ENCODE measurements around the gene GDF7. TPM values are rescaled to one million over a fixed set of nuclear protein-coding genes. Genes with fewer than 3 reads are reported as not detected.

The GDF7 gene
- total RNA-seq, 1 donor from 2014 or later, result 0.46 TPM

- intact Hi-C loops (cut with DNase I), result no loop called here
- peak; percentile 75 for DNase-seq (ENCODE audit: missing footprints)
- no peak for ATAC-seq
Observed at GRCh38 chr2:20640411-20641122, 26.4 kb upstream of the GDF7 start.

GRCh38 chr2:20641123-20641985 lies 25.6 kb upstream of the GDF7 start:
- ATAC-seq, result no peak
- intact Hi-C loops (cut with DNase I), result no loop called here
- peak; percentile 65 for DNase-seq (ENCODE audit: missing footprints)

- peak; percentile 92 for DNase-seq (ENCODE audit: missing footprints)
- peak; percentile 92 for ATAC-seq
- intact Hi-C loops (cut with DNase I), result loop anchor here (1.0 kb wide), 1 partner anchor 199 kb away; no protein-coding TSS in a partner anchor
Observed at GRCh38 chr2:20642055-20642971, 24.6 kb upstream of the GDF7 start.

- intact Hi-C loops (cut with DNase I), result no loop called here
- ATAC-seq, result no peak
- DNase-seq (ENCODE audit: missing footprints), result peak; percentile 4
Observed at GRCh38 chr2:20643060-20643459, 23.9 kb upstream of the GDF7 start.

- intact Hi-C loops (cut with DNase I), result no loop called here
- DNase-seq (ENCODE audit: missing footprints) (no peak), ATAC-seq (no peak)
Observed at GRCh38 chr2:20643826-20644225, 23.1 kb upstream of the GDF7 start.

DNA sequence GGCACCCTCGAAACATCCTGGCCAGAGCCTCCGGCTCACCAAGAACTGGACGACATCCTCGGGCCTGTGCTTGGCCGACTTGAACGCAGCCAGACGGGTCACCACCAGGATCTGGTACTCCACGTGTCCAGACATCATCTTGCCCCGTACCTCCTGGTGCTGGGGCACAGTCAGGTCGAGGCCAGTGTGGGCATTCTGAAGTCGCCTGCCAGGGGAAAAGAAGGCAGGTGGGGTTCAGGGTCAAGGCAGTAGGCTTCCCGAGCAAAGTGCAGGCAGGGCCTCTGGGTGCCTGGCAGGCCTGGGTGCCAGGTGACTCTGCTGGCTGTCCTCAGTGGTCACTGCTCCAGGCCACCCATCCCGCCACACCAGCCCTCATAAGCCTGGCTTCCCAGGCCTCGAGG lies 21.6 kb upstream of the GDF7 start:
- DNase-seq (ENCODE audit: missing footprints) (peak; percentile 33), ATAC-seq (no peak)
- intact Hi-C loops (cut with DNase I), result no loop called here

DNA sequence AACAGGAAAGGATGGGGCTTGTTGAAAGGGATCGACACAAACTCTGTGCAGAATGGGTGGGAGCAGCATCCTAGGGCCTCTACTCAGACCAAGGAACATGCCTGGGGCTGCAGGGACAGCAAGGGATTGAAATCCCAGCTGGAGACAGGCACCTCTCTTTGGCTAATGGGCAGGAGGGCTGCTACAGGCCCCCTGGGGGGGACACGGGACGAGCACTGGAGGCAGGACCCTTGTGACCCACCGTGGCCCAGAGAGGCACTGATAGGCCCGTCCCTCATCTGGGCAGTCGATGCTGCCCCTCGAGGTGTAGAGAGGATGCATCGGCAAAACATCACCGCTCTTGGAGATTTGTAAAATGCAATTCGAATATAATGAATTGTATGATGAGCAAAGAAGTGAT lies 21.2 kb upstream of the GDF7 start:
- ATAC-seq (no peak), DNase-seq (ENCODE audit: missing footprints) (peak; percentile 61)
- intact Hi-C loops (cut with DNase I), result no loop called here

DNA sequence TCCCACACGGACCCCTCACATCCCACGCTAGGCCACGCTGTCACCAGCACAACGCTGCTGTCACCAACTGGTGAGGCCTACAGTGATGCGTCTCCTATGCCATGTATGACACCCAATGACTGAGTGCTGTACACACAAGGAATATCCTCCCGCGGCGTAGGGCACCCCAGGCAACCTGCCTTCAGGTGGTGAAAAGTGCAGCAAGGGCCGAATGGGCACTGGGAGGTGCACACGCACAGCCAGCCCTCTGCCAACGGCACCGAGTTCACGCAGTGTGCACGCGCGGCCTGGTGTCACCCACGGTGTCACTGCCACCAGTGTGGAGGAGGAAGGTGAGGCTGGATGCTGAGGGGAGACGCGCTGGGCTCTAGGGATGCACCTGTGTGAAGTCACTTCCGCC lies 20.5 kb upstream of the GDF7 start:
- peak; percentile 68 for DNase-seq (ENCODE audit: missing footprints)
- ATAC-seq, result no peak
- intact Hi-C loops (cut with DNase I), result no loop called here

DNA sequence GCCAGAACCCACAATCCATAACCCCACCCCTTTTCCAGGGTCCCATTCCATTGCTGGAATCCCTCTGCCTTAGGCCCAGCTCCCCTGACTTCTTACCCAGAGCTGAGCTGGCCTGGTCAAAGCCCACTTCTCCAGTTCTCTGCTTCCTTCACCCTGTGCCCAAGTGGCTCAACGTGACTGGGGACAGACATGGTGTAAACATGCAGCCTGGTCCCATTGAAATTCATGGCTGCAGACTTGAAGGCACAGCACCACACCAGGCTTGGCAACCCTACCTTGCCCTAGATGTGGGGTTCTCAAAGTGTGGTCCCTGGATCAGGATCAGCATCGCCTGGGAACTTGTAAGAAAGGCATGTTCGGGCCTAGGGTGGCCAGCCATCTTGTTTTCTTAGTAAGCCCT lies 19.7 kb upstream of the GDF7 start:
- ATAC-seq, result no peak
- intact Hi-C loops (cut with DNase I), result no loop called here

GRCh38 chr2:20647738-20648137 lies 19.2 kb upstream of the GDF7 start:
- intact Hi-C loops (cut with DNase I), result no loop called here
- DNase-seq (ENCODE audit: missing footprints) (peak; percentile 35), ATAC-seq (no peak)

More for the DNA sequence above, 19.7 kb upstream of the GDF7 start:
- DNase-seq (ENCODE audit: missing footprints), result peak; percentile 26

- ATAC-seq (no peak), DNase-seq (ENCODE audit: missing footprints) (peak; percentile 11)
- intact Hi-C loops (cut with DNase I), result no loop called here
Observed at GRCh38 chr2:20648206-20648605, 18.7 kb upstream of the GDF7 start.

DNA sequence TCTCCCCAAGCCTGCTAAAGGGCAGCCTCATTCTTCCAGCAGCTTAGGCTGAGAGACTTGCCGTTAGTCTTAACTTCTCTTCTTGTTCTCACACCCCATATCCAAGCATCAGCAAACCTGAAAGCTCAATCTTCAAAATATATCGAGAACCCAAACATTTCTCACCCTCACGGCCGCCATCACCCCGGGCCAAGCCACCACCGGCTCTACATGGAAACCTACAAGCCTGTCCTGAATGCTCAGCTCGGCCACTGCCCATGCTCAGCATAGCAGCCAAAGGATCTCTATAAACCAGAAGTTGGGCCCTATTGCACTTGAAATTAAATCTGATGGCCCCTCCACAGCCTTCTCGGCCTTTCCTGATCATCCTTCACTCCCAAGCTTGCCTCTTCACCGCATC lies 18.1 kb upstream of the GDF7 start:
- intact Hi-C loops (cut with DNase I), result no loop called here
- peak; percentile 7 for DNase-seq (ENCODE audit: missing footprints)
- no peak for ATAC-seq

DNA sequence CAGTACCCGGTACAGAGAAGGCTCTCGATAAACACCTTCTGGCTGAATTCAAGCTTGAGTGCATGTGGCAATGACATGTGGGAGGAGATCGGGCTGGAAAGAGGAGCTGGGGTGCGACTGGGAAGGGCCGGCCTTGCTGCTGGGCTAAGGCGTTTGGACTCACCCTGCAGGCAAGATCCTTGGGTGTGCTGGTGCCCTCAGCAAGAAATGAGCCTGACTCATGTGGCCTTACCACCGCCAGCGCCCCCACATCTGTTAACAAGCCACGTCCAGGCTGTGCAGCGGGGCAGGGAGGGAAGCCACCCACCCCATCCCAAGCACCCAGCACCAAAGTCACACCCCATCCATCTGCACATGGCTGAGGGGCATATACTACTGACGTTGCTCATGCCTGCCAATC lies 17.4 kb upstream of the GDF7 start:
- no peak for ATAC-seq
- peak; percentile 63 for DNase-seq (ENCODE audit: missing footprints)
- intact Hi-C loops (cut with DNase I), result no loop called here

DNA sequence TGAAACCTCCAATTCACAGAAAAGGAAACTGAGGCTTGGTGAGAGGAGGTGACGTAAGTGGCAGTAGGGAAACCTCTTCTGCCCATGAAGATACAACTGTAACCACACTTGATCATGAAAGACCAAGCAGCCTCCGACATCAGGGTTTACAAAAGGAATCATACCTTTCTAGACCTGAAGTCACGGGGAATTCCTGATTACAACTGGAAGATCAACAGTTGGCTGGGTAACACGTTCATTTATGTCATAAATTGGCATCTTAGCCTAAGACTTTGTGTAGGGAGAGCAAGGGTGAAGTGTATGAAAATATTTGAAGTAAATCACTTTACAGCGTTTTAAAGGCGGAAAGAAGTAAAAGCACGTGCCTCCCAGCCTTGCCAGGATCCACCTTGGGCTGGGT lies 17.0 kb upstream of the GDF7 start:
- ATAC-seq, result no peak
- DNase-seq (ENCODE audit: missing footprints), result no peak
- intact Hi-C loops (cut with DNase I), result no loop called here

DNA sequence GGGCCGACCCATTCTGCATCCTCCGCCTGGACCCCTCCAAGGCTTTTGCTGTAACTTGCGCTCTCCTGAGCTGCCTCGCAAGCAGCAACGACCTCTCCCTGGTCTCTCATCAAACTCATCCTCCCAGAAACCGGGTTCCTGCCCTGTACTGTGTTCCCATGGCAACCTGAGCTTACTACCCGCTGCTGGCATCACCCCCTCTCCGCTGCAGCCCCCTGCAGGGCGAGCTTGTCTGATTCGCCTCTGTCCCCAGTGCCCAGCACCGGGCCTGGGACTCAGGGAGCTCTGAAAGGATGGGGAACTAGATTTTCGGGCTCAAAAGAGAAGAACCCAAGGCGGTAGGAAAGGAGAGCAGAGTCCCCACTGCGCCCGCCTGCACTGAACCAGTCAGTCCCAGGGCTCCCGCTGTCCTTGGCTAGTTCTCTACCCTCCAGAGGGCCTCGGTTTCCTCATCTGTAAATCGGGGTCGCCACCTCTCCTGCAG lies 16.5 kb upstream of the GDF7 start:
- peak; percentile 3 for ATAC-seq
- DNase-seq (ENCODE audit: missing footprints), result no peak
- intact Hi-C loops (cut with DNase I), result no loop called here

DNA sequence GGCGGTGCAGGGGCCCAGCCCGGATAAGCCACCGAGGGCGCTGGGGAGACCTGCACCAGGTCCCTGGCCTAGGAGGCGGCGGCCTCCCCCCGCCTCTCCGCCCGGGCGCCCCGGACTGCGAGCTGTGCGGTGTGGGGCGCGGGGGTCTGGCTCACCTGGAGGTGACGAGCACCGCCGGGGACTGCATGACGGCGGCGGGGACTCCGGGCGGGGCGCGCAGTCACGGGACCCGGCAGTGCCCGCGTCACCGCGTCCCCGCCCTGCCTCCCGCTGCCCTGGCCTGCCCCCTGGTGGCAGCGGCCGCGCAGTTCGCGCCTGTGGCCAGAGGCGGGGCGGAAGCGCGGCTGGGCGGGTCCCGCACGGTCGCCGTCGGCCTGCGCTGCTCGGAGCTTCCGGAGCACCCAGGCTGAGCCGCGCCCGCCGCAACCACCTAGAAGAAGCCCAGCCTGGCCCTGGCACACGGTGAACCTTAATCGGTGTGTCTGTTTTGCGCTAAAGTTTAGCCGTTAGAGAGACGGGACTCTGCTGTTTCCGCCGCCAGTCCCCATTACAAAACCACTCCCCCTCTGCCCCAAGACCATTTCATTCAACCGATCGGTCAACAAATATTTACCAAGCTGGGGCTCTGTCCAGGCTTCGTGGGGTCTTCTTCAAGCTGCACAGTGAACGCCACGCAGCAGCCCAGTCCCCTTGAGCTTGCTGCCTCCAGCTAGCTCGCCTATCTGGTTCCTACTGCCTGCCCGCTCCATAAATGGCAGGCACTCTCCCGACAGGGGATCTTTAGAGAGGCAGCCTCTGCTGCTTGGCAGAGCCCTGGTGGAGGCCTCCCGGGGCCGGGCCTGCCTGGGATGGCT lies 15.8 kb upstream of the GDF7 start, which contains the start of gene HS1BP3:
Gene HS1BP3, minus strand, starts transcription at position 222 of the 854 bp plus-strand sequence. Its CDS starts 35 bp downstream, at position 187.
- intact Hi-C loops (cut with DNase I), result no loop called here
- ATAC-seq (peak; percentile 96), DNase-seq (ENCODE audit: missing footprints) (peak; percentile 96)

GRCh38 chr2:20651731-20652099 lies 15.2 kb upstream of the GDF7 start:
- intact Hi-C loops (cut with DNase I), result no loop called here
- no peak for DNase-seq (ENCODE audit: missing footprints)
- no peak for ATAC-seq

DNA sequence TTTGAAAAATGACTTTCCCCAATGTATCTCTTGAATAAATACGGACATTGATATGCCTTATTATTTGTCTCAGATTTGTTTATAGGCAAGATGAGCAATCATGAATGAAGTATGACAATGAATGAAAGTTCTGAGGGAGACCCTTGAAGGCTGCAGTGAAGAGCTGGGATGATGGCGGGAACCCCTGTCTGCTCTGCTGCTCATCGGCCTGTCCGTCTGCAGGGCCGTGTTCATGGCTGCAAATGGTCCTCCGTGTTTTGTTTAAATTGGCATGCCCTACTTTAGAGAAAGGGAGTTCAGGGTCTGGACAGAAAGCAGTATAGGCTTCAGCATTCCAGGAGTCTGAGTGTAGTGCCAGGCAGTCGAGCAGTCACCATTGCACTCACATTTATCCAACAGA lies 14.8 kb upstream of the GDF7 start:
- DNase-seq (ENCODE audit: missing footprints), result peak; percentile 55
- no peak for ATAC-seq

More for the DNA sequence above, 14.8 kb upstream of the GDF7 start:
- intact Hi-C loops (cut with DNase I), result no loop called here

Measured in Right ventricle myocardium inferior (tissue), 1 donor.